NCI-H510A (cell line): Measurements from ENCODE around the gene PRRT2.
"Not testable (repeated sequence)": the region's sequence is repeated elsewhere in the genome, so short reads cannot be mapped to it uniquely, and the experiment has no call there.

ENCODE experiments used
- DNase-seq: peaks from one replicate; lab custom pipeline; 2025; lab: John Stamatoyannopoulos, UW

The PRRT2 gene

GRCh38 chr16:29833219-29833618 is 21.2 kb downstream of the PRRT2 start:
- not testable (repeated sequence) for DNase-seq

GRCh38 chr16:29834079-29834478 is 22.1 kb downstream of the PRRT2 start:
- no peak for DNase-seq

GRCh38 chr16:29835926-29836325 is 23.9 kb downstream of the PRRT2 start:
- DNase-seq: no peak

GRCh38 chr16:29836623-29837022 is 24.6 kb downstream of the PRRT2 start:
- DNase-seq: no peak

GRCh38 chr16:29837841-29838240 is 25.8 kb downstream of the PRRT2 start:
- no peak for DNase-seq

- no peak for DNase-seq
These were observed 27.8 kb downstream of the PRRT2 start for GRCh38 chr16:29839822-29840221.

- no peak for DNase-seq
These were observed 28.2 kb downstream of the PRRT2 start for GRCh38 chr16:29840240-29840639.

GRCh38 chr16:29841631-29842030 is 29.6 kb downstream of the PRRT2 start:
- no peak for DNase-seq

- DNase-seq: no peak
These were observed 30.8 kb downstream of the PRRT2 start for GRCh38 chr16:29842732-29843346.

GRCh38 chr16:29843931-29844330 is 31.9 kb downstream of the PRRT2 start:
- no peak for DNase-seq

GRCh38 chr16:29844575-29845331 is 32.8 kb downstream of the PRRT2 start:
- DNase-seq: no peak

- DNase-seq: no peak
These were observed 33.7 kb downstream of the PRRT2 start for GRCh38 chr16:29845656-29846055.

- peak; percentile 29 for DNase-seq
These were observed 36.7 kb downstream of the PRRT2 start for GRCh38 chr16:29848420-29849297.

GRCh38 chr16:29849505-29849904 is 37.5 kb downstream of the PRRT2 start:
- DNase-seq: no peak

- DNase-seq: no peak
These were observed 39.0 kb downstream of the PRRT2 start for GRCh38 chr16:29850998-29851397.

- no peak for DNase-seq
These were observed 40.7 kb downstream of the PRRT2 start for GRCh38 chr16:29852654-29853053.

GRCh38 chr16:29854520-29855100 is 42.6 kb downstream of the PRRT2 start:
- no peak for DNase-seq

- DNase-seq: no peak
These were observed 45.3 kb downstream of the PRRT2 start for GRCh38 chr16:29857133-29857760.

GRCh38 chr16:29858149-29858849 is 46.3 kb downstream of the PRRT2 start:
- no peak for DNase-seq

- DNase-seq: no peak
These were observed 47.0 kb downstream of the PRRT2 start for GRCh38 chr16:29858974-29859373.

- no peak for DNase-seq
These were observed 48.2 kb downstream of the PRRT2 start for GRCh38 chr16:29860218-29860617.
